Naive thymus-derived CD8-positive, alpha-beta T cell (primary cell): ENCODE results near the gene TRIM31. TPM values are rescaled to one million over a fixed set of nuclear protein-coding genes. Genes with fewer than 3 reads are reported as not detected.

Experiments
- ATAC-seq, 2 donors: fragments of 150-1000 bp; cut with Tn5 transposase in 1 of 2; sonication (Bioruptor Pico), chemical (Tn5 transposase) in 1 of 2; 1 replicate in 1 of 2; 2 replicates in 1 of 2; pipeline ENCODE4 v1.10.0; 2021; ENCODE audit warnings: mild to moderate bottlenecking in 2 of 2, moderate library complexity in 2 of 2
- POLR2A ChIA-PET: fragments of 350-600 bp; sonication (Branson Sonifier 250); formaldehyde crosslinking; loops from one replicate; lab custom pipeline; 2021; ENCODE audit warnings: antibody characterized with exemption; lab: Charles Lee
- DNase-seq, 10 donors: peaks; one replicate each; pipeline versions ENCODE4 v3.0.0 to v3.0.0-alpha.2; 2020 to 2022
- H3K27ac Mint-ChIP-seq, 10 donors: one replicate each; pipeline ENCODE4 v1.8.0; 2020 to 2022; ENCODE audit warnings: mild to moderate bottlenecking in 10 of 10, mixed read lengths in 10 of 10, moderate library complexity in 4 of 10, inconsistent platforms in 1 of 10
- H3K27me3 Mint-ChIP-seq, 5 donors: one replicate each; pipeline ENCODE4 v1.8.0; 2021 to 2022; ENCODE audit warnings: mixed read lengths in 5 of 5
- H3K36me3 Mint-ChIP-seq, 3 donors: one replicate each; pipeline ENCODE4 v1.8.0; 2020 to 2022; ENCODE audit warnings: mixed read lengths in 3 of 3, mild to moderate bottlenecking in 2 of 3, inconsistent platforms in 1 of 3
- H3K4me1 Mint-ChIP-seq, 4 donors: one replicate each; pipeline ENCODE4 v1.8.0; 2021 to 2022; ENCODE audit warnings: mixed read lengths in 4 of 4
- H3K4me3 Mint-ChIP-seq, 10 donors: one replicate each; pipeline ENCODE4 v1.8.0; 2020 to 2022; ENCODE audit warnings: mild to moderate bottlenecking in 10 of 10, mixed read lengths in 10 of 10, moderate library complexity in 6 of 10, inconsistent platforms in 1 of 10
- H3K9me3 Mint-ChIP-seq, 9 donors: one replicate each; pipeline ENCODE4 v1.8.0; 2020 to 2022; ENCODE audit warnings: mixed read lengths in 9 of 9, mild to moderate bottlenecking in 3 of 9, inconsistent platforms in 1 of 9, moderate library complexity in 1 of 9
- polyA plus RNA-seq, 3 donors: library from polyadenylated mRNA; unstranded; fragments of 300-500 nt; fragmentation: Illumina TruSeq; gene quantifications; one replicate each; pipeline ENCODE4 v1.2.3, GENCODE V29; 2021
- total RNA-seq, 8 experiments: library from RNA in 2 of 8; stranded (reverse) in 2 of 8; gene quantifications; one replicate each; pipeline ENCODE4 v1.2.3 and lab custom pipeline; 2021 to 2026

Gene TRIM31
- total RNA-seq (not detected), polyA plus RNA-seq (under 1 TPM in 1 of 3 donors, not detected in 2; 0.07 TPM), total RNA-seq (lab: John Stamatoyannopoulos, UW) (0 reads per million in 6 experiments)

DNA sequence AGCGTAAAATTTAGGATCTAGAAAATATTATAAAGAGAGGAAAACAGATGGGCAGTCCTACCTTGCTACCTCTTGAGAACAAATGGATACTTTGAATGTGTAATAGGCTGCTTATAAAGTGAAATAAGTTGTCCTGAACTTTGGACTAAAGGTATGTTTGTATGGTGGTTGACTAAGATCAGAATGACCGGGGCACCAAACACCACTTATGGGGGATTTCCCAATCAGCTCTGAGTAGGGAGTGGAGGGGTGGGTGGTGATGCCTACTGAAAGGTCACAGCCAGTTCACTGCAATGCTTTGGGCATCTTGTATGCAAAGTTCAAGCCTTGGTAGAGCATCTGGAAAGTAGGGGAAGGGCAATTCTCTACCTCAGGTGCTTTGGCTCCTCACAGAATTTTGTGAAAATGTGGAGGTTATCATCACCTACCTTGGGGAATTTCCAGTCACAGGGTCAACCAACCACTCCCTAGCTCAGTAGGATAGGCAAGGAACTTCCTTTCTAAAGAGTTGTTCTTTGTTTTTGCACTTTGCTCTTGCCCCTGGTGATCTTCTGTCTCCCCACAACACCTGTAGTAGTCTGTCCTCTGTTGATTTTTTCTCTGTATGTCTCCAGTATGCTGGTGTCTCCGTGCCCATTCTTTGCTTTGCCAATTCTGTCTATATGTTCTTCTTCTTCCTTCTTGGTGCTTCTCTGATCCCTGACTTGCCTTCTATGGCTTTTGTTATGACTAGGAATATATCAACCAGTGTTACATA is at the start of gene TRIM31:
Gene TRIM31 (minus strand): TSS at position 88 of the 757 bp plus-strand sequence. CDS start 285 bp downstream, outside the sequence.
- Mint-ChIP-seq H3K4me1 (peaks cover 0 to 2% (median 0%) of the 10 kb centered on the region in 4 donors), H3K9me3 (no peaks in the 10 kb centered on the region), H3K4me3 (no peak within 1 kb of the TSS), H3K27ac (peak within 1 kb of the TSS in 1 of 10 donors; percentile 57), H3K36me3 (no peaks in the 10 kb centered on the region), H3K27me3 (peaks cover 27 to 75% (median 49%) of the 10 kb centered on the region in 5 donors)
- POLR2A ChIA-PET, result no interaction called here
- no peak for ATAC-seq
- DNase-seq, result no peak

DNA sequence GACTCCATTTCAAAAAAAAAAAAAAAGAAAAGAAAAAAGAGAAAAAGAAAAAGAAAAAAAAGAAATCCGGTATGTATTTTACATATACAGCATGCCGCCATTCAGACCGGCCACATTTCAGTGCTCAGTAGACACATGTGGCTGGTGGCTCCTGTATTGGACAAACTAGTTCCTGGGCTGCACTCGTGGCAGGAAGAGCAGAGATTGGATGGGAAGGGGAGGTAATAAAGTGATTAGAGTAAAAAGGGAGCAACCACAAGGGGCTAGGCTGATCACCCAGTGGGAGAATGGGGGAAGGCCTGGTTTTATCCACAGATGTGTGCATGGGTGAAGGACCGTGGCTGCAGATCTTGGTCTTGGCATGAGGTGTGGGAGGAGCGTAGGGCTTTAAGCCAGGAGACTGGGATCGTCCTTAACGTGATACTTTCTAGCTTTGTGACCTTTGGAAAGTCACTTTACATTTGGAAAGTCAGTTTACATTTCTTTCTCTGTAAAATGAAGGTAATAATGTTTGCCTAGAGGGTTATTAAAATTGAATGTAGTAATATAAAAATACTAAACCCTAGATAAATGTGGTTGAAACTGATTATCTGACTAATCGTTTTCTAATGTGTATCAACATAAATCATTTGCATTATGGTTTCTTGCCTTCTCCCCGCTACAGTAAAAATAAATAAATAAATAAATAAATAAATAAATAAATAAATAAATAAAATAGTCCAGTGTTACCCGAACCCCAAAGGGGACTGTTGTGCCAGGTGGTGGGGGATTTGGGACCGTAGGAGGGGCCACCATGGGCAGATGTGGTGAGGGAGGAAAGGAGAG is 49.6 kb upstream of the TRIM31 start:
- POLR2A ChIA-PET, result interaction anchor here (0.6 kb wide), 1 partner anchor 25 kb away, joined by 3 read pairs; no protein-coding TSS in a partner anchor
- no peaks in the 10 kb centered on the region for H3K36me3 Mint-ChIP-seq
- peak overlapping the region in 2 of 10 donors; percentile 33 to 47 for H3K4me3 Mint-ChIP-seq
- no peak for DNase-seq
- no peak overlapping the region for H3K27ac Mint-ChIP-seq
- peaks cover 0 to 11% (median 3%) of the 10 kb centered on the region in 4 donors for H3K4me1 Mint-ChIP-seq
- ATAC-seq, result no peak
- H3K9me3 Mint-ChIP-seq, result no peaks in the 10 kb centered on the region
- H3K27me3 Mint-ChIP-seq, result peaks cover 0 to 15% (median 10%) of the 10 kb centered on the region in 5 donors

DNA sequence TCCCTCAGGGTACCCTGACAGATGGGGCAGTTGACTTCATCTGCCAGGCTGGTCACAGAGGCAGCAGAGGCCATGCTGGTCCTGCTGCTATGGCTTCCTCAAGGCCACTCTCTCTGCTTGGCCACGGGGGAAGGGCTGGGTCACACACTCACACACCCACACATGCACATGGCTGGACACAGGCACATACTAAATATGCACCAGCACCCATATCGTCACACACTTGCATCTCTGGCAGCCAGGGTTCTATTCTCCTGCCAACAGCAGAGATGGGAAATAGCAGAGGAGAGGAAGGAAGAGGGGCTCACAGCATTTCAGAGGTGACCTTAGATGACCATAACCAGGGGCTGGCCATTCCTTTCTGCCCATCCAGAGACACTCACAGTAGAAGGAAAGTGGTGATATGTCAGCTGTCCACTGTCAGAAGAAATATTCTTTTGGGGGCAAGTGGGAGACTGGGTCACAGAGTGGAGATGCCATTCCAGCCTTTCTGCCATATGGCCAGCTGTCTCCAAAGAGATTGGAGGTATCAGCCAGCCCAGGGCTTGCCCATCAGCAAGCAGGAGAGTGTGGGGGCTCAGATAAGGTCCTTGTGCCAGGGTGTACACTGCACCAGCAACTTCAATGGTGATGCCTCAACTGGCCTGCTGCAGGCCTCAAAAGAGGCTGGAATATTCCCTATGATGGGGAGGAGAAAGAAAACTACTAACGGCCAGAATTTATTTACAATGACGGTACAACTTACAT is 48.1 kb upstream of the TRIM31 start, which contains the start of gene TRIM10:
Gene TRIM10 (minus strand): TSS at position 427 of the 747 bp plus-strand sequence. CDS start 353 bp downstream, at position 74.
- H3K27ac Mint-ChIP-seq, result no peak within 1 kb of the TSS
- DNase-seq (no peak), ATAC-seq (no peak)
- no peaks in the 10 kb centered on the region for H3K36me3 Mint-ChIP-seq
- H3K4me1 Mint-ChIP-seq, result peaks cover 0 to 9% (median 2%) of the 10 kb centered on the region in 4 donors
- no peaks in the 10 kb centered on the region for H3K9me3 Mint-ChIP-seq
- H3K27me3 Mint-ChIP-seq, result peaks cover 7 to 18% (median 11%) of the 10 kb centered on the region in 5 donors
- no peak within 1 kb of the TSS for H3K4me3 Mint-ChIP-seq
- POLR2A ChIA-PET, result no interaction called here

DNA sequence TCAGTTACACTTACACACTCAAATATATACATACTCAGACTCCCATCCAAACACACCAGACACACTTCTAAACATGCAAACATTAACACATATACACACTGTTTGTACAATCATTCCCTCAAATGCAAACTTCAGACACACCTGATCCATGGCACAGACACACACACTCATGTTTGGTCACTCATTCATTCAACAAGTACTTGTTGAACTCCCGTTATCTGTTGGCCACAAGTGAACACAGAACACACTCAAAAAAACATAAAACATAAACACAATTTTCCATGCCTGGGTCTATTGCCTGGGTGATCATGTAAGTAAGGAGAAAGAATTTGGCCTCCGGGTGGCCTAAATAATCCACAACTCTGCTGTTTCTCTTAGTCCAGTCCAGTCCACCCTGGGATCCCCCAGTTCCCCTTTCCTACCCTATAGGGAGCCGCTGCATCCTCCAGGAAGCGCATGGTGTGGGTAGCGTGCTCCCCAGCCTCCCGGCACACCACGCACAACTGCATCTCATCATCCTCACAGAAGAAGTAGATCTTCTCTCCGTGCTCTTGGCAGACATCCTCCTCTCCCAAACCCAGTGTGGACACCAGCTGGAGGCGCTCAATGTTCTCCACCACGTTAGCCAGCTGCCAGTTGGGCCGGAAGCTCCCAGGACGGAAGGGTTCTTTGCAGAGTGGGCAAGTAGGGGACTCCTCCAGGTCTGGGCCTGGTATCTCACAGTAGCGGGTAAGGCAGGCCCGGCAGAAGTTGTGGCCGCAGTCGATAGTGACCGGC is 47.3 kb upstream of the TRIM31 start:
- no peak overlapping the region for H3K4me3 Mint-ChIP-seq
- no peak overlapping the region for H3K27ac Mint-ChIP-seq
- peaks cover 0 to 9% (median 2%) of the 10 kb centered on the region in 4 donors for H3K4me1 Mint-ChIP-seq
- ATAC-seq, result no peak
- no peaks in the 10 kb centered on the region for H3K36me3 Mint-ChIP-seq
- H3K27me3 Mint-ChIP-seq, result peaks cover 7 to 26% (median 14%) of the 10 kb centered on the region in 5 donors
- H3K9me3 Mint-ChIP-seq, result no peaks in the 10 kb centered on the region
- DNase-seq, result no peak
- POLR2A ChIA-PET, result no interaction called here

GRCh38 chr6:30158475-30159040 is 45.7 kb upstream of the TRIM31 start:
- Mint-ChIP-seq H3K27me3 (peaks cover 11 to 34% (median 24%) of the 10 kb centered on the region in 5 donors), H3K4me3 (no peak overlapping the region), H3K27ac (no peak overlapping the region), H3K9me3 (no peaks in the 10 kb centered on the region), H3K4me1 (peaks cover 0 to 9% (median 2%) of the 10 kb centered on the region in 4 donors), H3K36me3 (no peaks in the 10 kb centered on the region)
- DNase-seq, result no peak
- ATAC-seq, result no peak
- POLR2A ChIA-PET, result no interaction called here

DNA sequence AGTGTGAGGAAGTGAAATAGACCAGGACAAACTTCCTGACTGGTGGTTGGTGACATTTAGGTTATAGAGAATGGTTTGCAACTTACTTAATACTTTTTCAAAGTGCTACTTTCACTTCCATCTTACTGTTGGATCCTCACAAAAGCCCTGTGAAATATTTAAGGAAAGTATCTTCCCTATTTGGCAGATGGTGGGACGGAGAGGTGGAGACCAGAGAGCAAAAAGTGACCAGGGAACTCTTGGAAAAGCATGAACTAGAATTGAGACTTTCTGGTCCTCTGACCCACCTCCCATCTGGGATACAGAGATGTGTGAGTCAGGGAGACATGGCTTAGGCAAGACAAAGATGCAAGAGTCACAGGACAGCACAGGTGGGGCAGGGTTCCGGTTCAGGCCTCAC is 45.1 kb upstream of the TRIM31 start:
- POLR2A ChIA-PET, result no interaction called here
- H3K27ac Mint-ChIP-seq, result no peak overlapping the region
- DNase-seq (no peak), ATAC-seq (no peak)
- peaks cover 11 to 32% (median 24%) of the 10 kb centered on the region in 5 donors for H3K27me3 Mint-ChIP-seq
- H3K4me1 Mint-ChIP-seq, result peaks cover 0 to 6% (median 1%) of the 10 kb centered on the region in 4 donors
- no peaks in the 10 kb centered on the region for H3K9me3 Mint-ChIP-seq
- H3K4me3 Mint-ChIP-seq, result no peak overlapping the region
- H3K36me3 Mint-ChIP-seq, result no peaks in the 10 kb centered on the region

DNA sequence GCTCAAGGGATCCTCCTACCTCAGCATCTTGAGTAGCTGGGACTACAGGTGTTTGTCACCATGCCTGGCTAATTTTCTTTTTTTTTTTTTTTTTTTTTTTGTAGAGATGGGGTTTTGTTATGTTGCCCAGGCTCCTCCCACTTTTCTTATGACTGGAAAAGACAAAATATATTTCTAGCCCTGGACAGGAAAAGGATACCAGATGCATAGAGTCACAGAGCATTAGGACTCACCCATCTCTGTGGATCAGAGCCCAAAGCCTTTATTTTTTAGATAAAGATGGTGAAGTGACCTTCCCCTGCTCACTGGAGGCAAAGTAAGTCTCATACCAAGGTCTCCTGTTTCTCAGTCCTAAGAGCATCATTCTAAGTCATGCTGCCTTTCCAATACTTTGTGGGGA is 44.7 kb upstream of the TRIM31 start:
- POLR2A ChIA-PET, result no interaction called here
- Mint-ChIP-seq H3K27me3 (peaks cover 11 to 36% (median 24%) of the 10 kb centered on the region in 5 donors), H3K27ac (no peak overlapping the region), H3K4me3 (no peak overlapping the region), H3K9me3 (no peaks in the 10 kb centered on the region), H3K36me3 (no peaks in the 10 kb centered on the region), H3K4me1 (peaks cover 0 to 4% (median under 1%) of the 10 kb centered on the region in 4 donors)
- DNase-seq (no peak), ATAC-seq (no peak)

GRCh38 chr6:30156774-30157173 is 43.9 kb upstream of the TRIM31 start:
- POLR2A ChIA-PET, result no interaction called here
- DNase-seq (no peak), ATAC-seq (no peak)
- H3K36me3 Mint-ChIP-seq, result no peaks in the 10 kb centered on the region
- no peak overlapping the region for H3K4me3 Mint-ChIP-seq
- peaks cover 11 to 36% (median 24%) of the 10 kb centered on the region in 5 donors for H3K27me3 Mint-ChIP-seq
- H3K27ac Mint-ChIP-seq, result no peak overlapping the region
- H3K4me1 Mint-ChIP-seq, result peaks cover 0 to 2% (median under 1%) of the 10 kb centered on the region in 4 donors
- no peaks in the 10 kb centered on the region for H3K9me3 Mint-ChIP-seq

DNA sequence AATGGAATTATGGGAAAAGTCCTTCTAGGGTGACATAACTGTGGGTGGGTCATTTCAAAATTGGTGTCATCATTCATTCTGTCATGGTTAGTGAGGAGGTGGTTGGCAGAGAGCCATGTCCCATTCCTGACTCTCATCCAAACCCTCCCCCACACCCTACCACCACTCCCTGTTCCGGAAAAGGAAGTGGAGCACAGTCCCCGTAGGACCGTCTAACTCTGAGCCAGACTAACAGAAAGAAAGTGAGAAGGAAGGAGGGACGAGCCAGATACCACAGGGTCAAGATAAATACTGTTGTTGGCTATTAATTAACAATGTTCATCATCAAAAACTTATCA is 43.3 kb upstream of the TRIM31 start:
- H3K36me3 Mint-ChIP-seq, result no peaks in the 10 kb centered on the region
- H3K27me3 Mint-ChIP-seq, result peaks cover 11 to 36% (median 24%) of the 10 kb centered on the region in 5 donors
- ATAC-seq (no peak), DNase-seq (no peak)
- POLR2A ChIA-PET, result no interaction called here
- no peak overlapping the region for H3K4me3 Mint-ChIP-seq
- no peaks in the 10 kb centered on the region for H3K9me3 Mint-ChIP-seq
- peaks cover 2 to 5% (median 4%) of the 10 kb centered on the region in 4 donors for H3K4me1 Mint-ChIP-seq
- no peak overlapping the region for H3K27ac Mint-ChIP-seq

- POLR2A ChIA-PET, result no interaction called here
- DNase-seq, result no peak
- Mint-ChIP-seq H3K36me3 (no peaks in the 10 kb centered on the region), H3K9me3 (no peaks in the 10 kb centered on the region), H3K27ac (no peak overlapping the region), H3K27me3 (peaks cover 11 to 38% (median 26%) of the 10 kb centered on the region in 5 donors), H3K4me3 (no peak overlapping the region), H3K4me1 (peaks cover 2 to 5% (median 4%) of the 10 kb centered on the region in 4 donors)
- no peak for ATAC-seq
These were observed 42.8 kb upstream of the TRIM31 start for GRCh38 chr6:30155520-30156261.
